HG02870 (cell line): ENCODE measurements around the gene CDK5.
A peak's percentile ranks its signal among the peaks of the same experiment; 100 is the strongest.
"Not testable (repeated sequence)": the region's sequence is repeated elsewhere in the genome, so short reads cannot be mapped to it uniquely, and the experiment has no call there.

Source experiments
- ATAC-seq: cut with Tn5 transposase; IDR thresholded peaks from one replicate; pipeline ENCODE4 v1.9.1; 2021; ENCODE audit warnings: mild to moderate bottlenecking, moderate library complexity; ENCODE audit not compliant: unreplicated experiment

CDK5 gene

GRCh38 chr7:151058781-151059366 lies 1.2 kb upstream of the CDK5 start:
- ATAC-seq, result no peak

- peak; percentile 89 for ATAC-seq
Observed at GRCh38 chr7:151057989-151058780, 488 bp upstream of the CDK5 start.

GRCh38 chr7:151056666-151057505 lies 811 bp downstream of the CDK5 start:
- ATAC-seq, result no peak

- ATAC-seq, result no peak
Observed at GRCh38 chr7:151056283-151056665, 1.4 kb downstream of the CDK5 start.

- no peak for ATAC-seq
Observed at GRCh38 chr7:151053751-151054150, 3.9 kb downstream of the CDK5 start.

GRCh38 chr7:151053096-151053495 lies 4.6 kb downstream of the CDK5 start:
- no peak for ATAC-seq

- ATAC-seq, result no peak
Observed at GRCh38 chr7:151051108-151051507, 6.6 kb downstream of the CDK5 start.

GRCh38 chr7:151048911-151049463 lies 8.7 kb downstream of the CDK5 start:
- ATAC-seq, result no peak

GRCh38 chr7:151047976-151048815 lies 9.5 kb downstream of the CDK5 start, which contains the start of gene ASIC3:
Gene ASIC3 (plus strand): TSS chr7:151048531. CDS start chr7:151048886, 355 bp downstream.
- no peak for ATAC-seq

- ATAC-seq, result no peak
Observed at GRCh38 chr7:151046603-151047573, 10.8 kb downstream of the CDK5 start.

- no peak for ATAC-seq
Observed at GRCh38 chr7:151045967-151046366, 11.7 kb downstream of the CDK5 start.

GRCh38 chr7:151045262-151045661 lies 12.4 kb downstream of the CDK5 start:
- no peak for ATAC-seq

- no peak for ATAC-seq
Observed at GRCh38 chr7:151043959-151044358, 13.7 kb downstream of the CDK5 start.

GRCh38 chr7:151043449-151043848 lies 14.2 kb downstream of the CDK5 start:
- ATAC-seq, result not testable (repeated sequence)

- no peak for ATAC-seq
Observed at GRCh38 chr7:151040616-151041375, 16.9 kb downstream of the CDK5 start.

GRCh38 chr7:151039850-151040548 lies 17.7 kb downstream of the CDK5 start:
- ATAC-seq, result no peak

- ATAC-seq, result no peak
Observed at GRCh38 chr7:151038951-151039849, 18.5 kb downstream of the CDK5 start.
